Measurements from ENCODE around the gene SH2D1A.

The SH2D1A gene

GRCh38 chrX:124421898-124422655, 75.7 kb downstream of the SH2D1A start:
- no peak for DNase-seq (ENCODE audit: low spot score)

Data from kidney capillary endothelial cell (primary cell).